Left lung (tissue), 14 donors: ENCODE data around the gene ADAMTS7. TPM values are rescaled to one million over a fixed set of nuclear protein-coding genes. Genes with fewer than 3 reads are reported as not detected.

Source experiments
- ATAC-seq: fragments of 200-7000 bp; cut with Tn5 transposase; one replicate; pipeline ENCODE4 v1.9.1; 2020; ENCODE audit warnings: moderate library complexity
- DNase-seq, 4 donors: peaks; one replicate each; pipeline ENCODE4 v3.0.0-alpha.2; 2013 to 2020
- H3K27ac ChIP-seq, 2 donors: fragments of 200-600 bp; sonication (generic) in 1 of 2; one replicate each; pipeline versions ENCODE4 v1.5.0 to v1.8.0; 2020 to 2021
- H3K27me3 ChIP-seq, 2 donors: fragments of 200-600 bp; sonication (generic) in 1 of 2; one replicate each; pipeline versions ENCODE4 v1.5.0 to v1.8.0; 2020 to 2021
- H3K36me3 ChIP-seq, 2 donors: fragments of 200-600 bp; sonication (generic) in 1 of 2; one replicate each; pipeline versions ENCODE4 v1.5.0 to v1.8.0; 2020 to 2021
- H3K4me1 ChIP-seq, 2 donors: fragments of 200-600 bp; one replicate each; pipeline ENCODE4 v1.8.0; 2021
- H3K4me3 ChIP-seq, 2 donors: fragments of 200-600 bp; sonication (generic) in 1 of 2; one replicate each; pipeline versions ENCODE4 v1.5.0 to v1.8.0; 2020 to 2021; ENCODE audit warnings: mild to moderate bottlenecking in 1 of 2
- H3K9me3 ChIP-seq, 2 donors: fragments of 200-600 bp; sonication (generic) in 1 of 2; one replicate each; pipeline versions ENCODE4 v1.5.0 to v1.8.0; 2020 to 2021
- CTCF ChIP-seq, 2 donors: fragments of 200-600 bp; sonication (generic) in 1 of 2; IDR thresholded peaks; one replicate each; pipeline versions ENCODE4 v1.5.0 to v1.8.0; 2021; ENCODE audit warnings: antibody characterized with exemption in 2 of 2
- intact Hi-C, 2 donors: fragments of 100-400 bp; cut with DNase I; formaldehyde crosslinking; loops; one replicate each; pipeline versions ENCODE4 v1.11.2 to v1.14.2; 2022
- long read RNA-seq, 12 donors: library from polyadenylated mRNA in 2 of 12; unstranded in 2 of 12; transcript quantifications; one replicate each; pipeline ENCODE4 v2.0.0 and lab custom pipeline, GENCODE V29; 2019 to 2026
- polyA plus RNA-seq, 6 donors: library from polyadenylated mRNA; unstranded; fragments of 120-200 nt; gene quantifications; one replicate each; pipeline ENCODE4 v1.2.1, GENCODE V29; 2013; ENCODE audit not compliant: insufficient read length in 6 of 6
- total RNA-seq, 2 donors: library from RNA; stranded (reverse); fragmentation: NEBNext Ultra II Directional; extraction: Animal tissue kit (Norgen Biotek cat#: 25700); gene quantifications; one replicate each; pipeline ENCODE4 v1.2.1, GENCODE V29; 2021
- donor health status: DM: no; HTN: yes; CAD: no.
- donor health status: DM: no; HTN: no; CAD: no.

ADAMTS7 gene
- total RNA-seq (1 to 10 TPM; 8.7 to 9.1 TPM), polyA plus RNA-seq (10 to 100 TPM; 30.9 to 56.0 (median 38.0) TPM)
- long read RNA-seq, donor 1, partial matches to known transcripts, result 24 of 24 reads
- long read RNA-seq, donor 1, other reads (novel, unspliced or antisense), result 0 of 24 reads
- long read RNA-seq, donor 2, partial matches to known transcripts, result 533 of 845 reads
- long read RNA-seq, donor 2, other reads (novel, unspliced or antisense), result 312 of 845 reads
- long read RNA-seq, donor 3, full-length matches to known transcripts, result 2 of 482 reads
- long read RNA-seq, donor 3, partial matches to known transcripts, result 242 of 482 reads
- long read RNA-seq, donor 3, other reads (novel, unspliced or antisense), result 238 of 482 reads
- long read RNA-seq, donor 4, partial matches to known transcripts, result 1 of 1 reads
- long read RNA-seq, donor 4, other reads (novel, unspliced or antisense), result 0 of 1 reads
- long read RNA-seq, donor 5, result 0 reads
- long read RNA-seq, donor 6, full-length matches to known transcripts, result 1 of 1 reads
- long read RNA-seq, donor 6, partial matches to known transcripts, result 0 of 1 reads
- long read RNA-seq, donor 6, other reads (novel, unspliced or antisense), result 0 of 1 reads
- long read RNA-seq, donor 7, full-length matches to known transcripts, result 1 of 1 reads
- long read RNA-seq, donor 7, partial matches to known transcripts, result 0 of 1 reads
- long read RNA-seq, donor 7, other reads (novel, unspliced or antisense), result 0 of 1 reads
- long read RNA-seq, donor 8, full-length matches to known transcripts, result 1 of 562 reads
- long read RNA-seq, donor 8, partial matches to known transcripts, result 546 of 562 reads
- long read RNA-seq, donor 8, other reads (novel, unspliced or antisense), result 15 of 562 reads
- long read RNA-seq, donor 9, result 0 reads
- long read RNA-seq, donor 10, result 0 reads
- long read RNA-seq, donor 11, result 0 reads
- long read RNA-seq, donor 12, partial matches to known transcripts, result 296 of 591 reads
- long read RNA-seq, donor 12, other reads (novel, unspliced or antisense), result 295 of 591 reads

- ATAC-seq (peak; percentile 94), DNase-seq (peak; percentile 66 to 91 (median 76))
- H3K27ac ChIP-seq, result peak within 1 kb of the TSS; percentile 9 to 76
- peaks cover 0 to 22% of the 10 kb centered on the region in 2 donors for H3K4me1 ChIP-seq
- TF ChIP-seq CTCF (IDR thresholded peaks at IDR 0.05), result peak; percentile 38 to 53
- peaks cover 0 to 55% of the 10 kb centered on the region in 2 donors for H3K27me3 ChIP-seq
- no peaks in the 10 kb centered on the region for H3K36me3 ChIP-seq
- intact Hi-C loops, result no loop called here
- no peaks in the 10 kb centered on the region for H3K9me3 ChIP-seq
- peak within 1 kb of the TSS; percentile 64 to 70 for H3K4me3 ChIP-seq
These were observed at the start of gene ADAMTS7 for GRCh38 chr15:78811124-78811824. Gene ADAMTS7 (minus strand): TSS chr15:78811464. CDS start chr15:78811220, 244 bp downstream.

GRCh38 chr15:78859971-78860719 lies 48.9 kb upstream of the ADAMTS7 start:
- TF ChIP-seq CTCF (IDR thresholded peaks at IDR 0.05), result peak; percentile 35 to 46
- H3K27ac ChIP-seq, result peak overlapping the region in 1 of 2 donors; percentile 51

GRCh38 chr15:78855746-78856145 lies 44.5 kb upstream of the ADAMTS7 start:
- no peak for TF ChIP-seq CTCF (IDR thresholded peaks at IDR 0.05)
- Histone ChIP-seq H3K27me3 (no peaks in the 10 kb centered on the region), H3K4me1 (peaks cover 0 to 5% of the 10 kb centered on the region in 2 donors), H3K27ac (no peak overlapping the region), H3K36me3 (no peaks in the 10 kb centered on the region), H3K9me3 (no peaks in the 10 kb centered on the region), H3K4me3 (no peak overlapping the region)
- intact Hi-C loops, result no loop called here
- DNase-seq, result no peak
- no peak for ATAC-seq

More at GRCh38 chr15:78859971-78860719, 48.9 kb upstream of the ADAMTS7 start:
- H3K27me3 ChIP-seq, result no peaks in the 10 kb centered on the region
- H3K36me3 ChIP-seq, result no peaks in the 10 kb centered on the region
- H3K4me1 ChIP-seq, result peaks cover 0 to 5% of the 10 kb centered on the region in 2 donors
- H3K4me3 ChIP-seq, result peak overlapping the region; percentile 33 to 39
- no peaks in the 10 kb centered on the region for H3K9me3 ChIP-seq
- peak; percentile 55 to 83 (median 72) for DNase-seq
- ATAC-seq, result peak; percentile 90
- intact Hi-C loops, result no loop called here

GRCh38 chr15:78854833-78855372 lies 43.6 kb upstream of the ADAMTS7 start:
- TF ChIP-seq CTCF (IDR thresholded peaks at IDR 0.05), result no peak
- intact Hi-C loops, result no loop called here
- Histone ChIP-seq H3K4me3 (no peak overlapping the region), H3K4me1 (peaks cover 0 to 3% of the 10 kb centered on the region in 2 donors), H3K36me3 (no peaks in the 10 kb centered on the region), H3K27ac (no peak overlapping the region), H3K27me3 (no peaks in the 10 kb centered on the region), H3K9me3 (no peaks in the 10 kb centered on the region)
- no peak for DNase-seq
- ATAC-seq, result no peak
